NCI-H460 (cell line): ENCODE data around the gene MARK3. TPM values are rescaled to one million over a fixed set of nuclear protein-coding genes. Genes with fewer than 3 reads are reported as not detected.

Experiments used
- DNase-seq: peaks from one replicate; pipeline ENCODE4 v3.0.0-alpha.2; 2016; ENCODE audit warnings: low read depth; ENCODE audit errors: extremely low read depth
- total RNA-seq: library from RNA; depleted of rRNA; stranded (reverse); fragments of >200 nt; shearing (Covaris generic); gene quantifications from 2 replicates; pipeline ENCODE4 v1.2.3, GENCODE V29; 2014

The MARK3 gene
- total RNA-seq, 1 experiment from 2014 or later: 80.3 TPM

DNA sequence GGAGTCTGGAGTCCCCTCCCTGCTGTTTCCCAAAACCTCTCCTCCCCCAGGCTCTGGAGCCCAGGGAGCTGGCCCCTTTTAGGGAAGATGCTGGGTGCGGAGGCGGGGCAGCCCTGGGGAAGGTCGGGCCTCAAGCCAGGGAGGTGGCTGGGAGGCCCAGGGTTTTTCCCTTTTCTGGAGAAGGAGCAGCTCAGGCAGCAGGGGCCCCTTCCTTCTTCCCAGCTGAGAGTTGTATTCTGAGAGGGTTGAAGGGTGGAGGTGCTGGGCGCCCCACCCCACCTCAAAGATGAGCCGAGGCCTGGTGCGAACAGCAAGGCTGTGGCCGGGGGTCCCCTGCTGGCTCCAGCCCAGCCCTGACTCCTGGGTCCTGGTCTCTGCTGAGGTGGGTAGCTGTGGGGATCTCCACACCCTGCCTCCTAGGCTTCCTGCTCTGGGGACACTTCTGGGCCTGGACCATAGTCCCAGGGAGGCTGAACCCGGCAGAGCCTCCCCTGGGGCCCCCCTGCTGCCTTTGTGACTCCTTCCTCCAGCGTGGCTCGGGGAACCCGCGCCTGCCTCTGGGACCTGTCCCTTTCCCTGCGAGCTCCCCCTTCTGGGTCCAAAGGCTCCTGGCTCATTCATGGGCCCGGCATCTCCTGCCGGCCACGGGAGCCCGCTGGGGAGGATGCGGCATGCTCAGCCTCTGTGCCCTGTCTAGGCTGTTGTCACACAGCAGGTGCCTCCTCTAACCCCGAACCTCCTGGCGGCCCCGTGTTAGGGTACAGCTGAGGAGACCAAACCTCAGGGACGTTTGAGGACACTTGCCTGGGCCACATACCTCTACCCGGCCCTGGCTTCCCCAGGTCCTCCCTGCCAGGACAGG lies 148.2 kb downstream of the MARK3 start:
- no peak for DNase-seq

DNA sequence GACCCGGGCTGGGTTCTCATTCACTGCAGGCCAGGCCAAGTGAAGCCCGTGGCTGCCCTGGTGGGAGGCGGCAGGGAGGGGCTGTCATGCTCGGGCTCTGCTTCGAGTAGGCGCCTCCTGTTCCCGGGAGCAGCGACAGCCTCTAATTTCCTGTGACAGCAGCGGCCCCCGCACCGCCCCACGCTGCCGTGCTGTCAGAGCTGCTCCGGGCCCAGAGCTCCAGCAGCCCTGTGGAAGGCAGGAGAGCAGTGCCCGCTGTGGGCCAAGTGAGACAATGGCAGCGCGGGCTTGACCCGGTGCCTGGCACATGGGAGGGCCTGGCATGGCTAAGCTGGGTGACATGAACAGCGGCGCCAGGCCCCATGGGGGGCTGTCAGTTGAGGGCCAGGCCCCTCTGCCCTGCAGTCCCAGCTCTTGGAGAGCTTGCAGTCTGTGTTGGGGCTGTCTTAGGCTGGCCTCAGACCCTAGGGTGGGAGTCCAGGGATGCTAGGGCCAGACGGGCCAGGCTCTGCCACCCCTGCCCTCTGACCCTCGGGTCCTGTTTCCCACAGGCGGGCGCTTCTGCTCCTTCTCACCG lies 148.9 kb downstream of the MARK3 start:
- DNase-seq: no peak

DNA sequence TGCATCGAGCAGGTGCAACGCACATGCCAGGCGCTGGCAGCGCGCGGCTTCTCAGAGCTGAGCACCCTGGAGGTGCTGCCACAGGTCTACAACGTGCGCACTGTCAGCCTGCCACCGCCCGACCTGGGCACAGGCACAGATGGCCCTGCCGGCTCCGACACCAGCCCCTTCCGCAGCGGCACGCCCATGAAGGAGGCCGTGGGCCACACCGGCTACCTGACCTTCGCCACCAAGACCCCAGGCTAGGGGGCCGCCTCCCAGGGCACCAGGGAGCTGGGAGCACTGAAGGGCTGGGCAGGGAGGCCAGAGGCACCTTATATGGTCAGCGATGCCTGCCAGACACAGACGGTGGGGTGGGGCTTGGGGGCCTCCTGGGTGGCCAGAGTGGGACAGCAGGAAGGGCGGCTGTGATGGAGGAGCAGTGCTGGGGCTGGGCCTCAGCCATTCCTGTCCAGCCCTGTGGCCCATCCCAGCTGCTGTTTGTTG lies 149.4 kb downstream of the MARK3 start:
- no peak for DNase-seq

DNA sequence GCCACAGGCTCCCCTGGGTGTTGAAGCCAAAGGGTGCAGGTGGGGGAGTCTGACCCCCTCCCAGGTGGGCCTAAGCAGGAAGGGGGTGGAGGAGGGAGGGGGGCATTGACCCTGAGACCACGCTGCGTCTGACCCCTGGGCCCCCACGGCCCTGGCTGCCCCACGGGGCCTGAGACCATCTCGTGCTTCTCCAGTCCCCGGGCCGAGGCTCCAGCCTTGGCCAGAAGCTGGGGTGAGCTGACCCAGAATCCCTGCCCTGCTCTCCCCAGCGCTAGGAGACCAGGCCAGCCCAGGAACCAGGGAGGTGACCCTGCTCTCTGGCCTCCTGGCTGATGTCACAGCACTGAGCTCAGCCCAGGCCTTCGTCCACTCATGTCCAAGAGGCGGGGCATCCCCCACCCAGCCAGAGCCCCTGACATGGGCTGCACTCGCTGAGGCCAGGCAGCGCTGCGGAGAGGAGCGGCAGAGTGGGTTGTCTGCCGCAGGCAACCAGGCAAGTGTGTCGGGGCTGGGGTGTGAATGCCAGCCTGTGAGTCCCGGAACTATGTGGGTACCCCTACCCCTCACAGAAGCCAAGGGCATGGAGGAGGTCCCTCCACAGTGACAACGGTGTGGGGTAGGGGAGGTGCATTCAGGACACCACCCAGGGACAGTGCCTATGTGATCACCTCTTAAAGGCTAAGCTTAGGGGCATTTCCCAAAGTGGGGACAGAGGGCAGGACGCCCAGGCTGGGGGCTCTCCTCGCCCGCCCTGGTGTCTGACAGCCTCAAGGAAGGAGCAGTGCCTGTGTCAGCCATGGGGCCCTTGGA lies 150.1 kb downstream of the MARK3 start:
- no peak for DNase-seq

DNA sequence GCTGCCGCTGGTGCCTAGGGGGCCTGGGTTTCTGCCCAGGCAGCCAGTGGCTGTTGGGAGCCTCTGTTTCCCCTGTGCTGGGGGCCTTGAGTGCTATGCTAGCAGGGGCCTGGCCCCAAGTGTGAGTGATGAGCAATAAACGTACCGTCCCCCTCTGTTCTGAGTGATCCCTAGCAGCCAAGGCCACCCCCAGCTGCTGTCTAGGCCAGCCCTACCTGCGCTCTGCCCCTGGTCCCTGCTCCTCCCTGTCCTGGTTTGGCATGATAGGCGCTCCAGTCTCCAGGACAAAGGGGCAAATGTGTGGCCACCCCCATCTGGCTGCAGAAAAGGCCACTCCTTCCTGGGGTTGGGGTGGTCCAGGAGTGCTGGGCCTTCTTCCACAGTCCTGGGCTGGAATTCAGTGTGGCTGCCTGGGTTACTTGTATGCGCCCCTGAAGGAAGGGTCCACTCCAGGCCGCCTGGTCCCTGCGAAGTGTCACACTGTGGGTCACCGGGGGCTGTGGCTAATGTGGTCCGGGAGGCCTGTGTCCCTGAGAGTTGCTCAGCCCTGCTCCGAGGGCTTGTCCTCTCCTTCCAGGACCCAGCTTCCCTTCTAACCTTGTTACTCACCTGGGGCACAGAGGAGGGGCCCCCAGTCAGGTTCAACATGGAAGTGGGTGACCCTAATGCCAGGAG lies 150.8 kb downstream of the MARK3 start:
- DNase-seq: no peak

DNA sequence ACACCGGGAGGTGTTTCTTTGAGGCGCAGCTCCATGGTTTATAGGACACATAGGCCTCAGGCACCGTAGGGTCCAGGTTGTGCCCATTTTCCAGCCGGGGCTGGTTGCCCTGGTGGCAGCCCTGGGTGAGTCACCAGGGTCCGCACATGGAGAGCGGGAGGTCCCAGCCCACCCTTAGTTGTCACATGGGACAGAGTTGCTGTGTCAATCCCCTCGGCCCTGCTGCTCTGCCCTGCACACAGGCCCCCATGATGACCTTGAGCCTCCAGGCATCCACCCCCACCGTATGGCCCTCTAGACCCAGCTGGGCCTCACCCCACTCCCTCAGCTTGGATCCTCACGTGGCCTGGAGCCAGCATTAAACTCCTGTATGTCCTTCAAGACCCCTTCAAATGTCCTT lies 151.5 kb downstream of the MARK3 start:
- DNase-seq: no peak

DNA sequence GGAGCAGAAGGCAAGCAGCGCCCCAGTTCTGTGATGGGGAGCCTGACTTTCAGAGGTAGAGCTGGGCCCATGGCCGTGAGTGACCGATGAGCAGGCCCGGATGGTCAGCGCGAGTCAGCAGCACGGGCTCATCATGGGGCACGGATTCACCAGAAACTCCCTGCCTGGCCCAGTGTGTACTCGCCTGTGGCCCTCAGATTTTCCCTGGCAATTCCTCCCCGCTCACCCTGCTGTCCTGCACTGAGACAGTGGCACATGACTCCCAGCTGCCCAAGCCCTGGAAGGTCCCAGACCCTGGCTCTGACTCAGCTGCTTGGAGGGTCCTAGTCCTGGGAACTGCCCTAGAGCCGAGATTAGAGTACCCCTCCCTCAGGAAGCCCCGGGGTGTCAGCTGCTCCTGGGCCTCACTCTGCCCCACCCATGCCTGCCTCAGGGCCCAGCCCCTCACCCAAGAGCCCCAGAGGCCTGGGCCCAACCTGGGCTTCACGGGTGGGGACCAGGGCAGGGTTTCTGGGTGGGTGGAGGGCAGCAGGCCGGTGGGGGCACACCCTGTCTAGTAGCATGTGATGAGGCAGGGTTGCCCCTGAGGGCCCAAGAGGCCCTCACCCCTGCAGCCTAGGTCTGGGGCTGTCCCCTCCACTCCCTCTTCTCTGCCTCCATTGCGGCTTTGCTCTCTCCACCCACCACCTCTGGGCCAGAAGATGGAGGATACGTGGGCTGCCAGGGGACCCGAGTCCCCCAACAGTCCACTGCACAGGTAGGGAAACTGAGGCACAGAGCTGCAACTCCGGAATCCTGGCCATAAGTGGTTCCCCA lies 152.2 kb downstream of the MARK3 start:
- no peak for DNase-seq

DNA sequence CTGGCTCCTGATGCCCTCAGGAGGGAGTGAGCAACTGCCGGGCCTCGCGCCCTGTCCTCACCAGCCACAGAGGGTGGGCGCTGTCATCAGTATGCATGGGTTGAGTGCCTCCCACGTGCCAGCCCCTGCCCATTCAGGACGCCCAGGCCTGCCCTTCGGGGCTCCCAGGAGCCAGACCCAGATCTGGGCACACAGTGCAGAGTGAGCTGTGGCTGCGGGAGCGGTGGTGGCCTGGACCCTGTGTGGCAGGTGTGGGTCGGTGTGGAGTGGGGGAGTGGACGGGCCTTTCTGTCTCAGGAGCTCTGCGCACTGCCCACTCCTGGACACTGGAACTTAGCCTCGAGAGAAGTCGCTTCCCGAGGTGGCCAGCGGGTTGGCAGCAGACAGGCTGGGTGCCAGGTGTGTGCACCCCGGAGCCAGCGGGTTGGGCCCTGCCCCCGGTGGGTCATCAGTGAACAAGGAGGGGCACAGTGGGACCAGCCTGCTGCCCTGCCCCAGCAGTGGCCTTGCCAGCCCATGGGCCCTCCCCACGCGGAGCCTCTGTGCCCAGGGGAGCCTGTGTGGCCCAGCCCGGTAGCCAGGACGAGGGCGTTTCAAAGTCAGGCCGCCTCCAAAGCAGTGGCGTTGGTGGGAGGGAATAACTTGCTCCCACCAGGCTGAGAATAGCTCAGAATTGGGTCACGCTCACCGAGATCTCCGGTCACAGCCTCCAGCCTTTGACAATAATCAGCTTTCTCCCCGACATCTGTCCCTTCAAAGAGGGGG lies 153.3 kb downstream of the MARK3 start:
- no peak for DNase-seq

DNA sequence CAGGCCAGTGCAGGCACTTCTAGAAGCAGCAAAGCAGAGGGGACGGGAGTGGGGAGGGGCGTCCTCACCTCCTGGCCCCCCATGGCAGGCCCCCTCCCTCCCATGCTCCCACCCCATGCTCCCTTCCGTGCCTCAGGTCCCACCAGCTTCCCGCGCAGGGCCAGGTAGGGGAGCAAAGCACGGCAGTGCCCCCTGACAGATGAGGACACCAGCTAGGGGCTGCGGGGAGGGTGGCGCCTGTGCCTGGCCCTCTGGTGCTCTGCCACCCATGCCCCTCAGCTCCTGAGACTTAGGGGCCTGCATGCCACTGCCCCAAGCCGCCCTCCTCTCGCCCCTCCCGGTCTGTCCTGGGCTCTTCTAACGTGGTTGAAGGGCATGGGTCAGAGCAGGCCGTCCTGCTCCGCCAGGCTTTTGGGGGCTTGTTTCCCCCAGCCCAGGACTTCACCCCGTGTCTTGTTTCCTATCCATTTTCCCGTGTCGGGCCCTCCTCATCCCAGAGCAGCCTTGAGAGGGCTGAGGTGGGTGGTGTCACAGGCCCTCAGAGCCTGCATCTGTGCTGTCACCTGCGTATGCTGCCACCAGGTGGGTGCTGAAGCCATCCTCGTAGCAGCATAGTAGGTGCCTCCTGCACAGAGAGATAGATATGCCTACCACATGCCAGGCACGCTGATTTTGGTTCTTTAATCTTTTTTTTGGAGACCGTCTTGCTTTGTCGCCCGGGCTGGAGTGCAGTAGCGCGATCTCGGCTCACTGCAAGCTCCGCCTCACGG lies 154.0 kb downstream of the MARK3 start:
- DNase-seq: no peak

DNA sequence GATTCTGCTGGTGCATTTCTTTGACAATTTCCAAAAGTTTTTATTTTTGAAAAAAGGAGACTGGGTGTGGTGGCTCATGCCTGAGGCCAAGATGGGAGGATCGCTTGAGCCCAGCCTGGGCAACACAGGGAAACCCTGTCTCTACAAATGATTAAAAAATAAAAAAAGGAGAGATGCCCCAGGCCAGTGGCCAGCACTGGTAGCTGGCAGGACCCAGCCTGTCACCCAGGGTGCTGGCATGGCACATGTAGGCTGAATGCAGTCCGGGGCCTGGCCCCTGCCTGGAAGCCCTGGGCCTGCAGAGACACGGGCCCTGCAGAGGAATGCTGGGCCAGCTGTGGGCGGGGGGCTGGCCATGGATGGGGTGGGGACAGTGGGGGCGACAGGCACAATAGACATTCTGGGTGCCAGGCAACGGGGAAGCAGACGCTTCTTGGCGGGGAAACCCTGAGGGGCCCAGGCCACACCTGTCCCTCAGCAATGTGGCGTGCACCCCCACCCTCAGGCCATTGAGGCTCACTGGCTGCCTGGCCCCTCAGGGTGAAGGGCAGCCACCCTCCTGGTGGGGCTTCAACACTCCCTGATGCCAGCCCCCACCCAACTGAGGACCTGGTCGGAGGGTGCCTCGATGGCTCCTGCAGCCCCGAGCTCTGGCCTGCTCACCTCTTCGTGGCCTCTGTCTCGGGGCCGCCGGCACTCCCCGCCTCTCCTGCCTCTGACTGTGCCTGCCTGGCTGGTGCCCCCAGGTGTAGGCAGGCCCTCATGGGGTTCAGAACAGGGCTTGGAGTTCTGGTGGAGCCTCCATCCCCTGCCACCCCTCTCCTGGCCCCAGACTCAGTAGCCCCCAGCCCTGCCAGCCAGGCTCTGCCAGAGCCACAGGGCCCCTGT lies 155.8 kb downstream of the MARK3 start:
- no peak for DNase-seq

DNA sequence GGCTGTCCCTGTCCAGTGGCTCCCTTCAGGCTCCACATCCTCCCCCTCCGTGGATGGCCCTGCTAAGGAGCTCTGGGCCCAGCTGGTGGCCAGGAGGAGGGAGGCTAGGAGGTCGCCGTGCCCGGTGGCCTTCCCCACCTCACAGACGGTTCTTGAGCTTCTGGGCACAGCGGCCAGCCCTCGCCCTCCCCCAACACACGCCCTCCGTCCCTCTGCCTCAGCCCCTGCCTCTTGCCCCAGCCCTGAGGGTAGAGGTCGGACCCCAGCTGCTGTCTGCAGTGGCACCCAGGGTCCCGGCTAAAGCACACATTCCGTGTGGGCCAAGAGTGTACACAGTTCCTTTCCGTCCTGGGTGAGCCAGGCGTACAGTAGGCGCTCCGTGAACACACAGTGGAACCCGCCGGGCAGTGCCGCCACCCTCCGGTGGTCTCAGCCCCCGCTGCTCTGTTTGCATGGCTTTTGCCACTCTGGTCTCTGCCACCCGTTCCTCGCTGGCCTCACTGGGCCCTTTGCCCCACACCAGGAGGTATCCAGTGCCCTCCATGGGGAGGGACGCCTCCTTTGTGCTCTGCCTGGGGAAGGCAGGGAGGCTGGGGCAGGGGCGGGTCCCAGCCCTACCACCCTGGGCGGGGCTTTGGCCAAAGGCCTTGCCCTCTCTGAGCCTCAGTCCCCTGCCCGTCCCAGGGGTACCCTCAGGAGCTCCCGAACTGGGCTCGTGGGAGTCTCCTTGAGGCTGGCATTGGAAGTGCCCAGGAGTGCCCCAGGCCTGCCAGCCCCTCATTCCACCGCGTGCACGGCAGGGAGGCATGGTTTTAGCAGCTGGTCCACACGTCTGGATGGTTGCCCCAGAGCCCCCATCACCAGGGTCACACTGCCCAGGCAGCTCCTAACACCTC lies 156.7 kb downstream of the MARK3 start:
- no peak for DNase-seq

DNA sequence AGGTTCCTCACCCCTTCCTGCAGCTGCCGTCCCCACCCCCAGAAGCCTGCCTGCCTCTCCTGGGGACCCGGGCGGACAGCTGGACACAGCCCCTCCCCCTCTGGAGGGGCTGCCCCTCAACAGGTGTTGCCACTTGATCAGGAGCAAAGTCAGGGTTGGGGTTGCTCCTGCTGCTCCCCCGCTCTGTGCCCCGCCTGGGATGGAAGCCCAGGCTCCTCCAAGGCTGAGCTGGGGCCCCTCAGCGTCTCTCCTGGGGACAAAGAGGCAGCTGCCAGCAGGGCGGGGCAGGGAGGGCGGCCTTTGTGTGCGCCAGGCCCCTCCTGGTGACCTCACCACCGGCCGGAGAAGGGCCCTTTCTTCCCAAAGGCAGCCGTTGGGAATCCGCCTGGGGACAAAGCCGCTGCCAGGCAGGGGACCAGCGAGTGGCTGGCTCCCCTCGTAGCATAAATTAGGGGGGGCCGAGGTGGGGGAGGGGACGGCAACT lies 157.4 kb downstream of the MARK3 start:
- DNase-seq: no peak

DNA sequence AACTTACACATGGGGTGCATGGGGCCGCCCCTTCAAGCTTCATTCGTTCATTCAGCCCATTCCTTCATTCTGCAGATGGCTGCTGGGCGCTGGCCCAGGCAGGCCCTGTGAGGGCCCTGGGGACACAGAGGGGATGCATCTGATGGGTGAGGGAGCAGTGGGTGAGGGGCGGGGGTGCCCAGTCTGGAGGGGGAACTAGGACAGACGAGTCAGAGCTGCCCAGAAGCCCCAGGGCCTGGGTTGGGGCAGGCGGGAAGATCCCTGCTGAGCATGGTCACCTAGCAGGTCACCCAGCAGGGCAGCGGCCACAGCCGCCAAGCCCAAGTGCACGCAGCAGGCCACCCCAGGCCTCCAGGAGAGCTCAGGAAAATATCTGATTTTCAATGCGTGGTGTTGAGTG lies 157.9 kb downstream of the MARK3 start:
- DNase-seq: no peak

DNA sequence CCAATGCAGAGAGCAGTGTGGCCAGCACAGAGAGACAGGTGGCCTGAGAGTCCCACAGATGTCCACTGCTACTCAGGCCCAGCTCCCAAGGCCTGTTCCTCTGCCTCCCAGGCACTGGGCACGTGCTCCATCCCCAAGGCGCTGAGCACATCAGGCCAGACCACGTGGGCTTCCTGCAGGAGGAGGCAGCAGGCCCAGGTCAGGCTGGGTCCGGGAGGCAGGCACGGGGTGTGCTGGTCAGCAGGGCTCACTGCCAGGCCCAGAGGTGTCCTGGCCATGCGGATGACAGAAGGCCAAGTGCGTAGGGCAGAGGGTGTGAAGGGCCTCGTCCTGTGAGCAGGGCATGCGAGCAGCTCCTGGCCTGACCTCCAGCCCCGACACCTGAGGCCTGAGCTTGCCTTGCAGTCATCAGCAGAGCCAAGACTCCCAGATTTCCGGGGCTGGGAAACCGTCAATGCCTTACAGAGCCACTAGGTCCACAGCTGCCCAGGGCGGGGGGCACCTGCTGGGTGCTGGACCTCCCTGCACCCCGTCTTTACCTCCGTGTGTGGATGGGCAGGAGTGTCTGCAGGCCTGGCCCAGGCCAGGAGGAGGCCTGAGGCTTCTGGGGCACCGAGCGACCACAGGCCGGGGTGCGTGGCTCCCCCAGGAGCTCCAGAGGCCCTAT lies 158.6 kb downstream of the MARK3 start:
- DNase-seq: no peak

DNA sequence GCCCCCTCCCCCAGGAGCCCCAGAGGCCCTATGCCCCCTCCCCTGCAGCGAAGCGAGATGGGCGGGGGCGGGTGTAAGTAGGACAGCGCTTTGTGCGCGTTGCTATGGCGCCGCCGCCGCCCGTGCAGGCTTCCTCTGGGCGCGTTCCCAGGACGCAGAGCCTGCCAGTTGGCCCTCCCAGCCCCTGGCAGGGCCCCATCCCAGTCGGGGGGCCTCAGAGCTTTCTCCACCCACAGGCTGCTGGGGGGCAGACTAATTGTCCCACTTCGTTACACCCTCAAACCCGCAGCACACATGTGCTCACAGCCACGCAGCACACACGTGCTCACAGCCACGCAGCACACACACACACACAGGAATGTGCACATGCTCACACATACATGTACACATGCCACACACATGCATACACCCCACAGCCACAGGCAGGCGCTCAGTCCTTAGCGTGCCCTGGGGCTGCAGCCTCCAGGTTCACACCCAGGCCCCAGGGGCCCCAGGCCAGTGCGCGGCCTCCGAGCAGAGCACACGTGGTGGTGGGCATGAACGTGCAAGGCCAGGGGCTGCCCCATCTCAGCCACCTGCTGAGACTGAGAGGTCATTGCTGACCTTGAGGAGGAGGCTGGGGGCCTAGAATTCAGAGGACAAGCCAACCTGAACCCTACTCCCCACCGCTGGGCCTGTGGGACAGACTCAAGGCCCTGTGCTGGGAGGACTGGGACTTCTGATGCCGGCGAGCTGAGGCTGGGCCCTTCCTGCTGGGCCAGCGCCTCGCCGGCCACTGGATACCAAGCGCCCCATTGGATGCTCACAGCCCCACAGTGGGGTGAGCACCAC lies 159.4 kb downstream of the MARK3 start:
- DNase-seq: no peak
